Stimulated activated CD8-positive, alpha-beta memory T cell treated with anti-CD3 and anti-CD28 coated beads, Interleukin-2, amount 100 ng/mL, for 48 hours (primary cell): Measurements from ENCODE around the gene COMT.

Experiments used
- DNase-seq, 2 donors: peaks; one replicate each; pipeline ENCODE4 v3.0.0-alpha.2; 2020; ENCODE audit warnings: low read depth in 2 of 2

The COMT gene

GRCh38 chr22:19982991-19983578, 41.5 kb downstream of the COMT start:
- no peak for DNase-seq

- DNase-seq = no peak
Measured at GRCh38 chr22:19983741-19984140, 42.2 kb downstream of the COMT start.

- no peak for DNase-seq
Measured at GRCh38 chr22:19984201-19984753, 42.7 kb downstream of the COMT start.

DNA sequence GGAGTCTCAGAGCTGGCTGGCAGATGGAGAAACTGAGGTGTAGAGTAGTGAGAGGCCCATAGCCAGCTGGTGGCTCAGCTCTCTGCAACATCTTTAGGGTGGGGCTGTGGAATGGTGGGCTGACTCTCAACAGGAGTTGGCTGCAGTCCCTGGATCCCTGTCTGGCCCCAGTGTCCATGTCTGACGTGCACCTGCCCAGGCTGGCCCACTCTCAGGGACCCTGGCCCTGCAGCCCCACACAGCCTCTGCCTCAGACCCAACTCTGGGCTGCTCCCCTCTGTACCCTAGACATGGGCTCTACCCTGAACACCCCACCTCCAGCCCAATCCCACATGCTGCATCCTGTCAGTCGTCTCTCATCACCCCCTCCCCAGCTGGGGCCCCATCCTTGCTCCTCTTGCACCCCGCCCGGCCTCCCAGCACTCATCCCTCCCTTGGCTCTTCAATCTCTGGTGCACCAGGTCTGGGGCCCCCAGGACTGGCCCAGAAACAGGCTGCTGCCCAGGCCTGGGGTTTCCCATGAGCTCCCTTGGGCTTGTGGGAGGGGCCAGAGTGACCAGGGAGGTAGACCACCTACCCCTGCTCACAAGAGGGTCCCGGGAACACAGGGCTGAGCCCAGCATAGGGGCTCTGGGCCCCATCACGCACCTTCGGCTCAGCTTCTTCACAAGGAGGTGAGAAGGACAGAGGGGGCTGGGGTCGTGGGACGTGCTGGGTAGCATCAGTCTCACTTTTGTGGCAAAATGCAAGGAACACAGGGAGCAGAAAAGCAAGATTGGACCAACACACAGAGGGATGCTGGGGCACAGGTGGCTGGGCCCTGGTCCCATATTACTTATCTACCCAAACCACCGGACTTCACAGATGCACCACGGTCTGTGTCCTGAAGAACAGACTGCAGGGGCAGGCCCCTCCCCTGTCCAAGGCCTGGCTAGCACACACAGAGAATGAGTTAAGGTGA, 43.6 kb downstream of the COMT start:
- DNase-seq = no peak

GRCh38 chr22:19986011-19986409, 44.4 kb downstream of the COMT start:
- DNase-seq = no peak

GRCh38 chr22:19986410-19987341, 45.1 kb downstream of the COMT start:
- peak; percentile 48 to 65 for DNase-seq

GRCh38 chr22:19987394-19988306, 46.1 kb downstream of the COMT start:
- DNase-seq = no peak

GRCh38 chr22:19988331-19988808, 46.8 kb downstream of the COMT start:
- DNase-seq = no peak

DNA sequence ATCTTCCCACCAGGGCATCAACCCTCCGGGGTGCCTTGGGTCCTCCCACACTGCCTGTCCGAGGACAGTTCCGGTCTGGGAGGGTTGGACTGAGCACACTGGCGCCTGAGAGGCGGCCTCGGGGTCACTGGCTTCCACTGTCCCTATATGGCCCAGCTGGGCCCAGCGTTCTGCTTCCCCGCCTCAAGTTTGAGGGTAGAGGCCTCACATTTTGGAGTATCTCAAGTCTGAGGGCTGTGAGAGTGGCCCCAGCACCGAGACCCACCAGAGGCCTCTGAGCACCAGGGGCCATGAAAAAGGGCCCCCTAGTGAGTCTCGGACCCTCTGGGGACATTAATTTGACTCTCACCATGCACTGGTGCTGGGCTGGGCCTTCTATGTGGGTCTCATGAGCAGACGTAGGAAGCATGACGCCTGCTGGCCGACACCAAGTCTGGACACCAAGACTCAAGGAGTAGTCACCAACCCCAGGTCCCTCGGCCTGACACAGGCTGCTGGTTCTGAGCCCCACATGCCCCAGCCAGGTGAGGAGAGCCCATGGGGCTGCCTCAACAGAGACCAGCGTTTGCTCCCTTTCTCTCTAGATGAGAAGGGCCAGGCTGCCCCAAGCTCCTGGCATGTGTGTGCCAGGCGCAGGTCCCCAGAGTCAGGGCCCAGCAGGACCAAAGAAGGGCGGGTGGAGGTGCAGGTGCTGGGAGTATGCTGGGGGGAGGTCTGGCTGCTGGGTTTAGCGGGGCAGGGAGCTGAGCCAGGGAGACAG, 47.6 kb downstream of the COMT start:
- DNase-seq = no peak

DNA sequence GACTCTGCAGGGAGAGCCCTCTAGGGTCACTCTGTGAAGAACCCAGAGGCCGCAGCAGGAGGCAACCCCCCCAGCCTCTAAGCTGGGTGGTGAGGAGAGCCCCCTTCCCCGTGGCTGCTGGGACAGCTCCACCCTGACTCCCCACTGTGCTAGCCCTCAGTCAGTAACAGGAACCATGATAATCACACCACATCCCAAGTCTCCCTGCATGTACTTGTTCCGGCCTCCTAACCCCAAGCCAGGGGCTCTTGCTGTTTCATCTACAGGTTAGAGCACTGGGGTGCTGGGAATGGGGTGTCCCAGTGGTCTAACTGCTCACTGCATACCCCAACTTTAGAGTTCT, 48.1 kb downstream of the COMT start:
- no peak for DNase-seq

DNA sequence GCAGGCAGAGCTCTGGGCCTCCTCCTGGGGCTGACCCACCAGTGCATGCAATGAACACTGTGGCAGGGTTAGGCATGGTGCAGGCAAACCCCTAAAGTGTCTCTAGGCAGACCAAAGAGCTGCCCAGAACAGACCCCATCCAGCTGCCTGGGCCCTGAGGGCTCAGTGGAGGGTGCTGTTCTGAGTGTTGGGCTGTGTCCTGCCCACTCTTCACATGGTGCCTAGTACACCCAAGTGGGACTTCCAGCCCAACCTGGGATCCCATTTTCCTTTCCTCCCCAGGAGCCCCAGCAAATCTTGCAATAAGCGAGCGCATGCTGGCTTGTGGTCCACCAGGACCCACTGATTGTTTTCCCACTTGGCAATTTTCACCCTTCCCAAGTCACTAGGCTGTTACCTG, 48.6 kb downstream of the COMT start:
- DNase-seq = no peak

GRCh38 chr22:19990609-19991394, 49.2 kb downstream of the COMT start:
- no peak for DNase-seq

GRCh38 chr22:19991395-19991644, 49.7 kb downstream of the COMT start:
- no peak for DNase-seq

DNA sequence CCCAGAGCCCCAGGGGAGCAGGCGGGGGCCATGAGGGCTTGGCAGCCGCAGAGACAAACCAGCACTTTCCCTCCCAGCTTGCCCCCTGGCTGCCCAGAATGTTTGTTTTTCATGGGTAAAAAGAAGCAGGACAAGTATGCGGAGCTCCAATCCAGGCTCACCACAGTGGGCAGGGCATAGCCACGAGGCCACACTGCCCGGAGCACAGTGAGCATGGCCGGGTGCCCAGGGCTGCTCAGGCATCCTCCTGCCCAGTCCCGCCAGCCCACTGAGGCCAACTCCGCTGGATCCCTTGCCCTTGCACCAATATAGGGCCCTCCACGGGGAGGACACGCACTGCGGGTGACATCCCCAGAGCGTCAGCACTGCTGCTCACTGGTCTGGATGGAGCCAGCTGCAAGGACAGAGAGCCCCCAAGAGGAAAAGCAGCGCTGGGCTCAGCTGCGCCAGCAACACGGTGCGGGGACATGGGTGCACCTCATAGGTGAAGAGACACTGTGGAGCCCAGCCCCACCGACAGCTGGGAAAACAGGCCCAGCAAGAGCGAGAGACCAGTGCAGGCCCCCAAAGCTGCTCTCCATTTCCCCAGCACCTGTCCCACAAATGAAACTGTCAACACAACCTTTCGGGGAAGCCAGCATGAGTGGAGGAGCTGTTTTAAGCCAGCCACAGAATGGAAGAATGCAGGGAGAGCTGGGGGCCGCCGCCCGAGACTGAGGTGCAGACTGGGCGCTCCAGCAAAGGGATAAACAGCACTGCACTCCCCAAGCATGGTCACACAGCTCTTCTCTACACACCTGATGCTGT, 50.3 kb downstream of the COMT start:
- DNase-seq = no peak

- no peak for DNase-seq
Measured at GRCh38 chr22:19992481-19992911, 50.9 kb downstream of the COMT start.

GRCh38 chr22:19992921-19993355, 51.4 kb downstream of the COMT start:
- DNase-seq = no peak

GRCh38 chr22:19993926-19994325, 52.4 kb downstream of the COMT start:
- DNase-seq = no peak

DNA sequence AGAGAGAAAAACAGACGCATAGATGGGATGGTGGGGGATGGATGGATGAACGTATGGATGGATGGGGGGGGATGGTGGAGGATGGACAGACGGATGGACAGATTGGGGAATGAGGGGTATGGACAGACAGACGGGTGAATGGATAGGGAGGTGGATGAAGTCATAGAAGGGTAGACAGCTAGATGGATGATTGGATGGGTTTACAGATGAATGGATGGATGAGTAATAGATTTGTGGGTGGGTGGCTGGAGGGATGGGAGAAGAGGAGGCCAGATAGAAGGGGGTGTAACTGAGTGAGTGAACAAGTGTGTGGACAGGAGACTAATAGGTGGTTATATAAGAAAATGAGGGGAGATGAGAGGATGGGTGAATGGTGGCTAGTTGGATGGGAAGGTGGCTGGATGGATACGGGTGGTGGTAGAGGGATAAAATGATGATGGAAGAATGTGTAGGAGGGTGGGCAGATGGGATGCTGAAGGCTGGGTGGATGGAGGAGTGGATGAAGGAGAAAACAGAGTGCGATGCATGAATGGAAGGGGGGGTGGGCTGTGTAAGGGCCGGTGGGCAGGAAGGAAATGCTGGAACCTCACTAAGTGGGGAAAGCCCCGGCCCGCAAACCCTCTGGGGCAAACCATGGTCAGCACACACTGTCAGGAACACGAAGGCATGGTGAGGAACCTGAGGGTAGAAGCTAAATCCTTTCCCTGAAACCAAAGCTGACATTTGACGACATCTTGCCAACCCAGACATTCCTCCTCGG, 53.5 kb downstream of the COMT start:
- no peak for DNase-seq
